Endothelial cell of umbilical vein (primary cell): ENCODE results near the gene SASH3.

Experiments
- CTCF ChIP-seq, 2 donors: IDR thresholded peaks; 1 replicate in 1 of 2; 2 replicates in 1 of 2; pipeline ENCODE4 v1.5.1; 2011; ENCODE audit warnings: low read length in 2 of 2, mild to moderate bottlenecking in 2 of 2, moderate library complexity in 2 of 2, control low read depth in 1 of 2, inconsistent platforms in 1 of 2, low read depth in 1 of 2; ENCODE audit not compliant: insufficient read depth in 1 of 2; ENCODE audit errors: extremely low read depth in 1 of 2
- MAX ChIP-seq: IDR thresholded peaks from 2 replicates; pipeline ENCODE4 v1.6.1; 2011; ENCODE audit not compliant: insufficient read depth, insufficient read length
- POLR2AphosphoS5 ChIP-seq: IDR thresholded peaks from 2 replicates; pipeline ENCODE4 v1.6.1; 2012; ENCODE audit warnings: low read depth, mild to moderate bottlenecking, control low read depth, low read length, moderate library complexity; ENCODE audit not compliant: insufficient read depth

- no peak for TF ChIP-seq MAX
- TF ChIP-seq POLR2AphosphoS5 = no peak
- TF ChIP-seq CTCF (IDR thresholded peaks at IDR 0.05; ENCODE audit: extremely low read depth in 1 of 2, insufficient read depth in 1 of 2, low read depth in 1 of 2, low read length in 2 of 2) = no peak
Observed at GRCh38 chrX:129768586-129769466, 10.9 kb upstream of the SASH3 start.
